H1 (cell line): ENCODE data around the gene ADCY1. TPM values are rescaled to one million over a fixed set of nuclear protein-coding genes. Genes with fewer than 3 reads are reported as not detected.

Source experiments
- CTCF ChIA-PET: fragments of 300-600 bp; sonication (Branson Sonifier 250); formaldehyde crosslinking; loops from one replicate; lab custom pipeline; 2021; ENCODE audit not compliant: partially characterized antibody; lab: Charles Lee
- POLR2A ChIA-PET: fragments of 300-600 bp; sonication (Branson Sonifier 250); formaldehyde crosslinking; loops from one replicate; lab custom pipeline; 2021; ENCODE audit warnings: inconsistent platforms; ENCODE audit not compliant: partially characterized antibody; lab: Charles Lee
- DNase-seq, 2 experiments: peaks; one replicate each; pipeline versions ENCODE4 v3.0.0 to v3.0.0-alpha.2; 2010 to 2022; ENCODE audit warnings: low spot score in 2 of 2, low read depth in 1 of 2, mixed read lengths in 1 of 2
- FAIRE-seq: peaks from 2 replicates; lab custom pipeline; 2011; peaks lifted over from hg19 to GRCh38; lab: Jason Lieb, UNC
- H2AFZ ChIP-seq: 2 replicates; pipeline ENCODE4 v1.8.1; 2012; ENCODE audit warnings: low read length, inconsistent platforms
- H2AK5ac ChIP-seq: 2 replicates; pipeline ENCODE4 v1.6.1; 2013; ENCODE audit warnings: low read depth, low read length
- H2BK120ac ChIP-seq: replicated peaks from 2 replicates; pipeline ENCODE3; 2013; ENCODE audit warnings: low read depth, low read length, inconsistent platforms
- H2BK12ac ChIP-seq: 2 replicates; pipeline ENCODE4 v1.6.1; 2013; ENCODE audit warnings: low read depth, low read length
- H2BK15ac ChIP-seq: 2 replicates; pipeline ENCODE4 v1.6.1; 2013; ENCODE audit warnings: low read length
- H2BK20ac ChIP-seq: 2 replicates; pipeline ENCODE4 v1.6.1; 2013; ENCODE audit warnings: low read length
- H2BK5ac ChIP-seq: 2 replicates; pipeline ENCODE4 v1.6.1; 2013; ENCODE audit warnings: low read depth, low read length
- H3K14ac ChIP-seq: 2 replicates; pipeline ENCODE4 v1.6.1; 2013; ENCODE audit warnings: inconsistent platforms; ENCODE audit not compliant: insufficient read length
- H3K18ac ChIP-seq: 2 replicates; pipeline ENCODE4 v1.6.1; 2013; ENCODE audit warnings: low read length; ENCODE audit errors: extremely low read depth
- H3K23ac ChIP-seq: 2 replicates; pipeline ENCODE4 v1.6.1; 2013; ENCODE audit warnings: inconsistent platforms; ENCODE audit not compliant: insufficient read length
- H3K23me2 ChIP-seq: 2 replicates; pipeline ENCODE4 v1.6.1; 2013; ENCODE audit warnings: low read depth, low read length
- H3K27ac ChIP-seq: 2 replicates; pipeline ENCODE4 v1.6.1; 2011; ENCODE audit warnings: low read depth, low read length, inconsistent platforms
- H3K27me3 ChIP-seq, 4 experiments: replicated peaks in 1 of 4; 1 replicate in 1 of 4; 2 replicates in 3 of 4; pipeline versions ENCODE4 v1.6.1 to v1.8.1; 2011 to 2013; ENCODE audit warnings: low read length in 3 of 4, mild to moderate bottlenecking in 3 of 4, inconsistent platforms in 2 of 4, mixed read lengths in 2 of 4, moderate library complexity in 1 of 4; ENCODE audit not compliant: control insufficient read depth in 3 of 4, insufficient read depth in 3 of 4; ENCODE audit errors: extremely low read depth in 1 of 4
- H3K36me3 ChIP-seq, 4 experiments: 2 replicates each; pipeline versions ENCODE4 v1.6.1 to v1.8.1; 2011 to 2013; ENCODE audit warnings: mild to moderate bottlenecking in 4 of 4, low read length in 3 of 4, moderate library complexity in 2 of 4, control low read depth in 1 of 4, inconsistent platforms in 1 of 4; ENCODE audit not compliant: insufficient read depth in 4 of 4, control insufficient read depth in 2 of 4
- H3K4ac ChIP-seq: replicated peaks from 2 replicates; pipeline ENCODE3; 2013; ENCODE audit warnings: low read length, low read depth, mixed read lengths, inconsistent platforms; ENCODE audit not compliant: insufficient read length
- H3K4me1 ChIP-seq, 4 experiments: replicated peaks in 1 of 4; 1 replicate in 1 of 4; 2 replicates in 3 of 4; pipeline versions ENCODE4 v1.6.1 to v1.8.1; 2011 to 2013; ENCODE audit warnings: low read length in 3 of 4, inconsistent platforms in 2 of 4, mixed read lengths in 1 of 4; ENCODE audit not compliant: insufficient read depth in 4 of 4, control insufficient read depth in 3 of 4
- H3K4me2 ChIP-seq, 2 experiments: 2 replicates each; pipeline versions ENCODE4 v1.6.1 to v1.8.1; 2011 to 2013; ENCODE audit warnings: low read depth in 2 of 2, low read length in 2 of 2, control low read depth in 1 of 2, inconsistent platforms in 1 of 2, mild to moderate bottlenecking in 1 of 2; ENCODE audit not compliant: insufficient read depth in 1 of 2
- H3K4me3 ChIP-seq, 4 experiments: fragments of 200-600, 300-600 bp in 1 of 4; sonication (generic), shearing (Covaris generic), sonication (Bioruptor Twin) in 1 of 4; 2 replicates each; pipeline versions ENCODE4 v1.5.1 to v1.8.1; 2011 to 2016; ENCODE audit warnings: low read length in 4 of 4, low read depth in 3 of 4, control low read depth in 2 of 4, inconsistent platforms in 2 of 4, mild to moderate bottlenecking in 2 of 4, mixed read lengths in 1 of 4, moderate library complexity in 1 of 4; ENCODE audit not compliant: insufficient read depth in 2 of 4; ENCODE audit errors: extremely low read depth in 1 of 4
- H3K56ac ChIP-seq: replicated peaks from 2 replicates; pipeline ENCODE3; 2013; ENCODE audit warnings: low read depth, mild to moderate bottlenecking, mixed read lengths, low read length, inconsistent platforms; ENCODE audit not compliant: insufficient read length
- H3K79me1 ChIP-seq: 2 replicates; pipeline ENCODE4 v1.6.1; 2013; ENCODE audit warnings: low read depth, low read length, control low read depth
- H3K79me2 ChIP-seq, 2 experiments: 2 replicates each; pipeline versions ENCODE4 v1.6.1 to v1.8.1; 2012 to 2013; ENCODE audit warnings: low read length in 2 of 2, mild to moderate bottlenecking in 2 of 2, inconsistent platforms in 1 of 2; ENCODE audit not compliant: insufficient read depth in 2 of 2, control insufficient read depth in 1 of 2
- H3K9ac ChIP-seq, 4 experiments: replicated peaks in 1 of 4; 1 replicate in 1 of 4; 2 replicates in 3 of 4; pipeline versions ENCODE4 v1.6.1 to v1.8.1; 2011 to 2013; ENCODE audit warnings: low read depth in 3 of 4, low read length in 3 of 4, control low read depth in 2 of 4, mild to moderate bottlenecking in 2 of 4, moderate library complexity in 2 of 4, inconsistent platforms in 1 of 4; ENCODE audit errors: extremely low read depth in 1 of 4
- H3K9me3 ChIP-seq, 2 experiments: 2 replicates each; pipeline versions ENCODE4 v1.6.1 to v1.8.1; 2012 to 2013; ENCODE audit warnings: mild to moderate bottlenecking in 2 of 2, moderate library complexity in 2 of 2, control low read depth in 1 of 2, inconsistent platforms in 1 of 2, low read depth in 1 of 2, low read length in 1 of 2, mixed read lengths in 1 of 2; ENCODE audit not compliant: insufficient read depth in 2 of 2
- H4K20me1 ChIP-seq, 2 experiments: replicated peaks in 1 of 2; 2 replicates each; pipeline versions ENCODE3 to v1.8.1; 2011 to 2013; ENCODE audit warnings: inconsistent platforms in 2 of 2, low read length in 2 of 2, mild to moderate bottlenecking in 1 of 2; ENCODE audit not compliant: insufficient read depth in 2 of 2, control insufficient read depth in 1 of 2
- H4K5ac ChIP-seq: 2 replicates; pipeline ENCODE4 v1.6.1; 2013; ENCODE audit warnings: low read length, low read depth, mixed read lengths, inconsistent platforms; ENCODE audit not compliant: insufficient read length
- H4K8ac ChIP-seq: 2 replicates; pipeline ENCODE4 v1.8.0; 2013; ENCODE audit warnings: mild to moderate bottlenecking, moderate library complexity, low read length, inconsistent platforms; ENCODE audit not compliant: insufficient read depth; ENCODE audit errors: extremely low read depth
- H4K91ac ChIP-seq: replicated peaks from 2 replicates; pipeline ENCODE3; 2013; ENCODE audit warnings: low read length, mixed read lengths, inconsistent platforms; ENCODE audit not compliant: insufficient read length
- CHD2 ChIP-seq: IDR thresholded peaks from 2 replicates; pipeline ENCODE4 v1.6.1; 2012; ENCODE audit warnings: low read length, improper control_type of control experiment
- RAD21 ChIP-seq, 2 experiments: IDR thresholded peaks in 1 of 2; conservative IDR thresholded peaks in 1 of 2; 2 replicates each; pipeline ENCODE4 v1.6.1; 2011; ENCODE audit warnings: low read depth in 2 of 2, low read length in 2 of 2, improper control_type of control experiment in 1 of 2, inconsistent platforms in 1 of 2, mild to moderate bottlenecking in 1 of 2, moderate library complexity in 1 of 2
- WGBS, 2 experiments: shearing (Covaris generic) in 1 of 2; methylation state at CpG; one replicate each; pipeline versions ENCODE4 v1.1.6 to v1.1.7; 2013 to 2015; ENCODE audit warnings: low lambda C conversion rate in 2 of 2, mixed read lengths in 2 of 2, inconsistent platforms in 1 of 2, low coverage in 1 of 2, missing lambda C conversion rate in 1 of 2; ENCODE audit not compliant: insufficient replicate concordance in 2 of 2, insufficient coverage in 1 of 2, insufficient read length in 1 of 2; ENCODE audit errors: extremely low coverage in 1 of 2, missing lambda C conversion rate in 1 of 2; 5-methylcytosine and 5-hydroxymethylcytosine counted together
- polyA plus RNA-seq, 7 experiments: library from polyadenylated mRNA; depleted of rRNA in 3 of 7; stranded (reverse) in 5 of 7; unstranded in 2 of 7; fragments of >200 nt in 5 of 7; fragments of 200-250 nt in 2 of 7; gene quantifications; 1 replicate in 5 of 7; 2 replicates in 1 of 7; 4 replicates in 1 of 7; pipeline versions ENCODE4 v1.2.1 to v1.2.3, GENCODE V29; 2011 to 2013; ENCODE audit warnings: missing spikeins in 2 of 7, mixed read lengths in 2 of 7
- total RNA-seq: library from RNA; stranded (reverse); fragmentation: NEBNext Ultra II Directional; extraction: Animal tissue kit (Norgen Biotek cat#: 25700); gene quantifications from 2 replicates; pipeline ENCODE4 v1.2.1, GENCODE V29; 2021
- TF ChIP-seq, protein P1 (sequence below), 3 experiments: IDR thresholded peaks; 1 replicate in 2 of 3; 2 replicates in 1 of 3; pipeline versions ENCODE4 v1.5.1 to v1.6.1; 2011; ENCODE audit warnings: low read length in 3 of 3, mild to moderate bottlenecking in 3 of 3, inconsistent platforms in 2 of 3, low read depth in 1 of 3, moderate library complexity in 1 of 3; ENCODE audit not compliant: insufficient read depth in 1 of 3; ENCODE audit errors: control extremely low read depth in 1 of 3

Gene ADCY1
- total and polyA plus RNA-seq, 2 of the 8 experiments (the other 6 are each of a cell fraction or from before 2014, with no cell fraction given): 7.9 to 26.9 TPM

DNA sequence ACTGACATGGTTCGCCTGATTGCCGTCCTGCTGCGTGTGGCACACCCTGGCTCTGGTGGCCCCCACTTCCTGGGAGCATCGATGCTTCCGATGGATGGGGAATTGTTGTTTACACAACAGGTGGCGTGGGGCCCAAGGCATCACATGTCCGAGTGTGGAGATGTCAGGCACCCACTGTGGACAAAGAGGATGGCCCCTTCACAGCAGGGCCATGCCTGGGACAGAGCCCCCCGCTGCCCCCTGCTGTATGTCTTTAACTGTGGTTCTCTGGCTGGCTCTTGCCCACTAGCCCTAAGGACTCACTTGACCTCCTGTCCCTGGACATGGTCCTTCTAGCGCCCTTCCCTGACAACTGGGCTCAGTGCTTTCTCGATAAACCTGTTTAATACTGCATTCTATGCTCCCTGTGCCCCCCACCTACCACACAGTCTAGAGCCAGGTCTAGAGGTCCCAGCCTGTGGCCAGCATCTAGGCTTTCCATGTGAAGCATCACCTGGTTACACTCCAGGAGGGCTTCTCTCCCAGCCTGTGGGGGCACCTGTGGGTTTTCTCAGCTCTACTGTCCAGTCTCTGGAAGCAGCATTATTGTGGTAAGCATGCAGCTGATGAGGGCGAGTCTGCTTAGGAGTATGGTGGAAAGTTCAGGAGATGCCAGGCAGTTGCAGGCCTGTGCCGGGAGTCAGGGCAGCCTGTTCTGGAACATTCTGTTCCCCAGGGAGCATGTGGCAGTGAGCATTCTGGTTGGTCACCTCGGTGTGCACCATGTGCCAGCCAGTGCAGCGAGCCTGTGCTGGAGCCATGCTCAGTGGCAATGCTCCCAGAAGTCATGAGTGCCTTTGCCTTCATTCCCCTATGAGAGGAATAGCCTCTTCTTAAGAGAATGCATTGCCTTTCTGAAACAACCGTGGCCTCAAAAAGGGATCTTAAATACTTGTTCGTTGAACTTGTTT is 10.4 kb downstream of the ADCY1 start:
- H2BK15ac ChIP-seq: no peak overlapping the region
- POLR2A ChIA-PET: no interaction called here
- H4K8ac ChIP-seq: no peak overlapping the region
- H3K4me1 ChIP-seq: peaks cover 13 to 33% (median 24%) of the 10 kb centered on the region in 4 experiments
- no peak overlapping the region for H3K56ac ChIP-seq
- no peak overlapping the region for H2BK120ac ChIP-seq
- CTCF ChIA-PET: interaction anchor here (0.6 kb wide), 1 partner anchor 381 kb away, joined by 3 read pairs; no protein-coding TSS in a partner anchor
- H2BK5ac ChIP-seq: 0 out of 2 replicates have a peak overlapping the region, but pooled peaks have one; percentile 24
- no peak overlapping the region for H2BK20ac ChIP-seq
- H3K18ac ChIP-seq: no peak overlapping the region; the same call in 1 of the 2 replicates
- H4K5ac ChIP-seq: no peak overlapping the region
- H2AFZ ChIP-seq: no peak overlapping the region
- peak overlapping the region; percentile 84; the same call in 1 of the 2 replicates for H2BK12ac ChIP-seq
- H3K9ac ChIP-seq: no peak overlapping the region
- peak overlapping the region; percentile 87 for H4K91ac ChIP-seq
- peaks cover 16% of the 10 kb centered on the region for H3K79me1 ChIP-seq
- DNase-seq (no peak), FAIRE-seq (no peak)
- no peak overlapping the region for H3K14ac ChIP-seq
- H4K20me1 ChIP-seq: peaks cover 0 to 12% of the 10 kb centered on the region in 2 experiments
- TF ChIP-seq CHD2 (no peak), RAD21 (IDR thresholded peaks at IDR 0.05 in 1 of 2, conservative IDR thresholded peaks at IDR 0.05 in 1 of 2; ENCODE audit: low read depth in 2 of 2, low read length in 2 of 2) (peak in 1 of 2 experiments; percentile 17; a peak in 1 of 4 replicates)
- TF ChIP-seq, protein P1, sequence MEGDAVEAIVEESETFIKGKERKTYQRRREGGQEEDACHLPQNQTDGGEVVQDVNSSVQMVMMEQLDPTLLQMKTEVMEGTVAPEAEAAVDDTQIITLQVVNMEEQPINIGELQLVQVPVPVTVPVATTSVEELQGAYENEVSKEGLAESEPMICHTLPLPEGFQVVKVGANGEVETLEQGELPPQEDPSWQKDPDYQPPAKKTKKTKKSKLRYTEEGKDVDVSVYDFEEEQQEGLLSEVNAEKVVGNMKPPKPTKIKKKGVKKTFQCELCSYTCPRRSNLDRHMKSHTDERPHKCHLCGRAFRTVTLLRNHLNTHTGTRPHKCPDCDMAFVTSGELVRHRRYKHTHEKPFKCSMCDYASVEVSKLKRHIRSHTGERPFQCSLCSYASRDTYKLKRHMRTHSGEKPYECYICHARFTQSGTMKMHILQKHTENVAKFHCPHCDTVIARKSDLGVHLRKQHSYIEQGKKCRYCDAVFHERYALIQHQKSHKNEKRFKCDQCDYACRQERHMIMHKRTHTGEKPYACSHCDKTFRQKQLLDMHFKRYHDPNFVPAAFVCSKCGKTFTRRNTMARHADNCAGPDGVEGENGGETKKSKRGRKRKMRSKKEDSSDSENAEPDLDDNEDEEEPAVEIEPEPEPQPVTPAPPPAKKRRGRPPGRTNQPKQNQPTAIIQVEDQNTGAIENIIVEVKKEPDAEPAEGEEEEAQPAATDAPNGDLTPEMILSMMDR (IDR thresholded peaks at IDR 0.05; ENCODE audit: control extremely low read depth in 1 of 3, insufficient read depth in 1 of 3, low read depth in 1 of 3, low read length in 3 of 3): peak in 2 of 3 experiments; percentile 7 to 14; a peak in 1 of 4 replicates
- H3K4me2 ChIP-seq: no peak overlapping the region
- no peak overlapping the region for H3K4me3 ChIP-seq
- H3K27ac ChIP-seq: no peak overlapping the region
- H3K4ac ChIP-seq: no peak overlapping the region
- no peak overlapping the region for H3K23ac ChIP-seq
- H3K23me2 ChIP-seq: peaks cover 3% of the 10 kb centered on the region; the same call in 1 of the 2 replicates
- no peaks in the 10 kb centered on the region for H3K27me3 ChIP-seq
- 0 out of 2 replicates have a peak overlapping the region, but pooled peaks have one; percentile 34 for H2AK5ac ChIP-seq
- peaks cover 0 to 52% of the 10 kb centered on the region in 2 experiments; a peak in 2 of 4 replicates for H3K79me2 ChIP-seq
- 94% methylated on average over 14 of the region's 16 CpGs; no CpG with 5 or more reads in 1 of the 2 experiments for whole genome bisulfite sequencing, 2 experiments
- no peaks in the 10 kb centered on the region for H3K9me3 ChIP-seq
- H3K36me3 ChIP-seq: no peaks in the 10 kb centered on the region
